ENCODE data around the gene TSC22D3. TPM values are rescaled to one million over a fixed set of nuclear protein-coding genes. Genes with fewer than 3 reads are reported as not detected.
A peak's percentile ranks its signal among the peaks of the same experiment; 100 is the strongest.
"Not testable (repeated sequence)": the region's sequence is repeated elsewhere in the genome, so short reads cannot be mapped to it uniquely, and the experiment has no call there.

Gene TSC22D3
- total and polyA plus RNA-seq, 3 experiments from 2014 or later = 45.0 to 790 (median 47.3) TPM

GRCh38 chrX:107669885-107670628, 105.5 kb downstream of the TSC22D3 start:
- peaks cover 33 to 43% (median 34%) of the 10 kb centered on the region in 3 donors for H3K4me1 Mint-ChIP-seq
- H3K4me3 Mint-ChIP-seq = no peak overlapping the region
- H3K27me3 Mint-ChIP-seq = peaks cover 0 to 19% of the 10 kb centered on the region in 2 donors
- no peaks in the 10 kb centered on the region for H3K36me3 ChIP-seq (ENCODE audit: insufficient read depth, low read length)
- H3K4me3 ChIP-seq (ENCODE audit: low read length) = no peak overlapping the region
- DNase-seq = no peak
- peaks cover 26% of the 10 kb centered on the region for H3K4me1 ChIP-seq (ENCODE audit: insufficient read depth, low read length)
- peaks cover 0 to 4% (median 2%) of the 10 kb centered on the region in 3 donors for H3K36me3 Mint-ChIP-seq
- ChIA-PET CTCF (interaction anchor here (1.4 to 2.4 kb wide), 3 partner anchors 10 to 107 kb away, joined by 5 to 7 read pairs (median 6); partner anchors contain the start of gene NCBP2L), POLR2A (interaction anchor here (0.7 to 1.1 kb wide), 2 partner anchors 47 to 51 kb away, joined by 3 to 4 read pairs; no protein-coding TSS in a partner anchor)
- H3K27ac Mint-ChIP-seq = peak overlapping the region in 4 of 8 donors; percentile 29 to 78 (median 76)
- peaks cover 0 to 2% (median 0%) of the 10 kb centered on the region in 5 donors for H3K9me3 Mint-ChIP-seq
- no peaks in the 10 kb centered on the region for H3K27me3 ChIP-seq (ENCODE audit: insufficient read depth, low read length, poor library complexity, severe bottlenecking)
- H3K27ac ChIP-seq (ENCODE audit: low read depth, low read length) = no peak overlapping the region
- no peaks in the 10 kb centered on the region for H3K9me3 ChIP-seq (ENCODE audit: low read length)

- Mint-ChIP-seq H3K4me3 (no peak overlapping the region), H3K27me3 (peaks cover 0 to 16% of the 10 kb centered on the region in 2 donors), H3K4me1 (peaks cover 25 to 35% (median 26%) of the 10 kb centered on the region in 3 donors), H3K36me3 (peaks cover 0 to 7% (median 2%) of the 10 kb centered on the region in 3 donors), H3K27ac (peak overlapping the region in 1 of 8 donors; percentile 23), H3K9me3 (peaks cover 0 to 2% (median 0%) of the 10 kb centered on the region in 5 donors)
- H3K4me1 ChIP-seq (ENCODE audit: insufficient read depth, low read length) = peaks cover 18% of the 10 kb centered on the region
- H3K36me3 ChIP-seq (ENCODE audit: insufficient read depth, low read length) = no peaks in the 10 kb centered on the region
- DNase-seq = no peak
- POLR2A ChIA-PET = interaction anchor here (0.7 to 1.1 kb wide), 2 partner anchors 47 to 52 kb away, joined by 3 to 4 read pairs; no protein-coding TSS in a partner anchor
- no peak overlapping the region for H3K27ac ChIP-seq (ENCODE audit: low read depth, low read length)
- H3K4me3 ChIP-seq (ENCODE audit: low read length) = no peak overlapping the region
- no peaks in the 10 kb centered on the region for H3K27me3 ChIP-seq (ENCODE audit: insufficient read depth, low read length, poor library complexity, severe bottlenecking)
- CTCF ChIA-PET = interaction anchor here (0.7 to 2.4 kb wide), 4 partner anchors 10 to 760 kb away, joined by 3 to 6 read pairs (median 6); partner anchors contain the start of gene NCBP2L
- H3K9me3 ChIP-seq (ENCODE audit: low read length) = no peaks in the 10 kb centered on the region
These were observed 106.3 kb downstream of the TSC22D3 start for GRCh38 chrX:107669261-107669660.

GRCh38 chrX:107668710-107669109, 106.9 kb downstream of the TSC22D3 start:
- not testable (repeated sequence) for H3K27ac Mint-ChIP-seq; H3K27me3 ChIP-seq (ENCODE audit: insufficient read depth, low read length, poor library complexity, severe bottlenecking); H3K4me3 Mint-ChIP-seq; H3K9me3 ChIP-seq (ENCODE audit: low read length); H3K27ac ChIP-seq (ENCODE audit: low read depth, low read length); DNase-seq; H3K9me3 Mint-ChIP-seq; H3K4me3 ChIP-seq (ENCODE audit: low read length); H3K36me3 Mint-ChIP-seq; H3K36me3 ChIP-seq (ENCODE audit: insufficient read depth, low read length)
- ChIA-PET POLR2A (interaction anchor here (1.1 kb wide), 1 partner anchor 48 kb away, joined by 4 read pairs; no protein-coding TSS in a partner anchor), CTCF (interaction anchor here (1.6 to 2.4 kb wide), 3 partner anchors 9 to 108 kb away, joined by 5 to 6 read pairs (median 6); partner anchors contain the start of gene NCBP2L)
- peaks cover 0 to 14% of the 10 kb centered on the region in 2 donors for H3K27me3 Mint-ChIP-seq
- H3K4me1 Mint-ChIP-seq = peaks cover 19 to 32% (median 23%) of the 10 kb centered on the region in 3 donors
- H3K4me1 ChIP-seq (ENCODE audit: insufficient read depth, low read length) = peaks cover 16% of the 10 kb centered on the region

GRCh38 chrX:107667426-107667825, 108.2 kb downstream of the TSC22D3 start:
- Histone ChIP-seq H3K4me3 (ENCODE audit: low read length) (no peak overlapping the region), H3K4me1 (ENCODE audit: insufficient read depth, low read length) (peaks cover 4% of the 10 kb centered on the region), H3K36me3 (ENCODE audit: insufficient read depth, low read length) (no peaks in the 10 kb centered on the region), H3K27ac (ENCODE audit: low read depth, low read length) (no peak overlapping the region), H3K9me3 (ENCODE audit: low read length) (no peaks in the 10 kb centered on the region), H3K27me3 (ENCODE audit: insufficient read depth, low read length, poor library complexity, severe bottlenecking) (no peaks in the 10 kb centered on the region)
- DNase-seq = no peak
- peaks cover 0 to 8% (median 2%) of the 10 kb centered on the region in 3 donors for H3K36me3 Mint-ChIP-seq
- no peaks in the 10 kb centered on the region for H3K9me3 Mint-ChIP-seq
- peak overlapping the region in 4 of 8 donors; percentile 1 to 88 (median 18) for H3K27ac Mint-ChIP-seq
- POLR2A ChIA-PET = no interaction called here
- peaks cover 8 to 22% (median 11%) of the 10 kb centered on the region in 3 donors for H3K4me1 Mint-ChIP-seq
- CTCF ChIA-PET = interaction anchor here (0.9 to 13.4 kb wide), 4 partner anchors 8 to 110 kb away, joined by 4 to 145 read pairs (median 6); partner anchors contain the start of genes NCBP2L and TSC22D3
- peaks cover 0 to 15% of the 10 kb centered on the region in 2 donors for H3K27me3 Mint-ChIP-seq
- no peak overlapping the region for H3K4me3 Mint-ChIP-seq

GRCh38 chrX:107666931-107667330, 108.7 kb downstream of the TSC22D3 start:
- Mint-ChIP-seq H3K27ac (peak overlapping the region in 2 of 8 donors; percentile 1 to 24), H3K9me3 (no peaks in the 10 kb centered on the region), H3K36me3 (peaks cover 0 to 8% (median 2%) of the 10 kb centered on the region in 3 donors), H3K4me3 (no peak overlapping the region), H3K27me3 (peaks cover 0 to 15% of the 10 kb centered on the region in 2 donors), H3K4me1 (peaks cover 7 to 20% (median 8%) of the 10 kb centered on the region in 3 donors)
- no peak for DNase-seq
- Histone ChIP-seq H3K27me3 (ENCODE audit: insufficient read depth, low read length, poor library complexity, severe bottlenecking) (no peaks in the 10 kb centered on the region), H3K4me3 (ENCODE audit: low read length) (no peak overlapping the region), H3K36me3 (ENCODE audit: insufficient read depth, low read length) (no peaks in the 10 kb centered on the region), H3K27ac (ENCODE audit: low read depth, low read length) (no peak overlapping the region), H3K9me3 (ENCODE audit: low read length) (no peaks in the 10 kb centered on the region), H3K4me1 (ENCODE audit: insufficient read depth, low read length) (peaks cover 4% of the 10 kb centered on the region)
- CTCF ChIA-PET = interaction anchor here (0.9 to 13.4 kb wide), 3 partner anchors 9 to 111 kb away, joined by 3 to 145 read pairs (median 4); partner anchors contain the start of genes NCBP2L and TSC22D3
- POLR2A ChIA-PET = interaction anchor here (1.5 kb wide), 1 partner anchor 49 kb away, joined by 4 read pairs; no protein-coding TSS in a partner anchor

Other genes with a start within 250 kb of the TSC22D3 start
- gene PRPS1, start 147.3 kb downstream of the TSC22D3 start, total RNA-seq = 100 to 1,000 TPM; 110 to 113 TPM
- 49.7 TPM for gene PRPS1, start 147.3 kb downstream of the TSC22D3 start, polyA plus RNA-seq
- not detected for gene NCBP2L, start 1.9 kb upstream of the TSC22D3 start, total RNA-seq
- 0.24 TPM for gene NCBP2L, start 1.9 kb upstream of the TSC22D3 start, polyA plus RNA-seq
- gene MID2, start 50.1 kb upstream of the TSC22D3 start, total RNA-seq = 10 to 100 TPM; 10.6 to 13.3 TPM
- 6.8 TPM for gene MID2, start 50.1 kb upstream of the TSC22D3 start, polyA plus RNA-seq
- gene TEX13B, start 206.6 kb upstream of the TSC22D3 start, total RNA-seq = not detected
- not detected for gene TEX13B, start 206.6 kb upstream of the TSC22D3 start, polyA plus RNA-seq

Data from CD8-positive, alpha-beta memory T cell (primary cell).